ENCODE measurements around the gene DLX1. TPM values are rescaled to one million over a fixed set of nuclear protein-coding genes. Genes with fewer than 3 reads are reported as not detected.

DLX1 gene
- total RNA-seq, 1 experiment from 2014 or later = 0.77 TPM

DNA sequence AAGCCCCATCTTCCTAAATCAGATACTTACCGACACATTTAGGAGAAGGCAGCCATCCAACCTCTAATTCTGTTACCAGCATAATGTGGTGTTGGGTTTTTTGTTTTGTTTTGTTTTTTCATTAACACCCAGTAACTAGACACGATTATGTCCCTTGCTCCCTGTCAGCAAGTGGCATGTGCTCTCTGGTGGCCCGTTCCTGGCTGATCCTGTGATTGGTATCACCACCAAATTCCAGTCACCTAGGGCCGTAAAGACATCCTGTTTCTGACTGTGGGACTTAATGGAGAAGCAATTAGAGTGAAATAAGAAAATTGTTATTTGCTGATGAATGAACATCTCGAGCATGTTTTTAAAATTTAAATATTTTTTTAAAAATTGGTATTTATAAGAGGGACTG lies 5.9 kb upstream of the DLX1 start:
- intact Hi-C loops (cut with micrococcal nuclease) = no loop called here
- H3K27ac Mint-ChIP-seq (ENCODE audit: low read depth, unreplicated experiment) = no peak overlapping the region
- H3K27me3 Mint-ChIP-seq (ENCODE audit: insufficient read depth, unreplicated experiment) = no peaks in the 10 kb centered on the region
- ChIA-PET POLR2A (no interaction called here), CTCF (no interaction called here)
- no TSS peak for BruUV-seq (replicated peaks)
- TF ChIP-seq, protein P1, sequence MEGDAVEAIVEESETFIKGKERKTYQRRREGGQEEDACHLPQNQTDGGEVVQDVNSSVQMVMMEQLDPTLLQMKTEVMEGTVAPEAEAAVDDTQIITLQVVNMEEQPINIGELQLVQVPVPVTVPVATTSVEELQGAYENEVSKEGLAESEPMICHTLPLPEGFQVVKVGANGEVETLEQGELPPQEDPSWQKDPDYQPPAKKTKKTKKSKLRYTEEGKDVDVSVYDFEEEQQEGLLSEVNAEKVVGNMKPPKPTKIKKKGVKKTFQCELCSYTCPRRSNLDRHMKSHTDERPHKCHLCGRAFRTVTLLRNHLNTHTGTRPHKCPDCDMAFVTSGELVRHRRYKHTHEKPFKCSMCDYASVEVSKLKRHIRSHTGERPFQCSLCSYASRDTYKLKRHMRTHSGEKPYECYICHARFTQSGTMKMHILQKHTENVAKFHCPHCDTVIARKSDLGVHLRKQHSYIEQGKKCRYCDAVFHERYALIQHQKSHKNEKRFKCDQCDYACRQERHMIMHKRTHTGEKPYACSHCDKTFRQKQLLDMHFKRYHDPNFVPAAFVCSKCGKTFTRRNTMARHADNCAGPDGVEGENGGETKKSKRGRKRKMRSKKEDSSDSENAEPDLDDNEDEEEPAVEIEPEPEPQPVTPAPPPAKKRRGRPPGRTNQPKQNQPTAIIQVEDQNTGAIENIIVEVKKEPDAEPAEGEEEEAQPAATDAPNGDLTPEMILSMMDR (IDR thresholded peaks at IDR 0.05; ENCODE audit: unreplicated experiment) = no peak
- no peak overlapping the region for H3K4me3 Mint-ChIP-seq (ENCODE audit: unreplicated experiment)
- H3K36me3 Mint-ChIP-seq (ENCODE audit: insufficient read depth, unreplicated experiment) = no peaks in the 10 kb centered on the region
- no peaks in the 10 kb centered on the region for H3K9me3 Mint-ChIP-seq (ENCODE audit: unreplicated experiment)
- no peak for DNase-seq (ENCODE audit: unreplicated experiment)
- no peaks in the 10 kb centered on the region for H3K4me1 Mint-ChIP-seq (ENCODE audit: insufficient read depth, unreplicated experiment)

DNA sequence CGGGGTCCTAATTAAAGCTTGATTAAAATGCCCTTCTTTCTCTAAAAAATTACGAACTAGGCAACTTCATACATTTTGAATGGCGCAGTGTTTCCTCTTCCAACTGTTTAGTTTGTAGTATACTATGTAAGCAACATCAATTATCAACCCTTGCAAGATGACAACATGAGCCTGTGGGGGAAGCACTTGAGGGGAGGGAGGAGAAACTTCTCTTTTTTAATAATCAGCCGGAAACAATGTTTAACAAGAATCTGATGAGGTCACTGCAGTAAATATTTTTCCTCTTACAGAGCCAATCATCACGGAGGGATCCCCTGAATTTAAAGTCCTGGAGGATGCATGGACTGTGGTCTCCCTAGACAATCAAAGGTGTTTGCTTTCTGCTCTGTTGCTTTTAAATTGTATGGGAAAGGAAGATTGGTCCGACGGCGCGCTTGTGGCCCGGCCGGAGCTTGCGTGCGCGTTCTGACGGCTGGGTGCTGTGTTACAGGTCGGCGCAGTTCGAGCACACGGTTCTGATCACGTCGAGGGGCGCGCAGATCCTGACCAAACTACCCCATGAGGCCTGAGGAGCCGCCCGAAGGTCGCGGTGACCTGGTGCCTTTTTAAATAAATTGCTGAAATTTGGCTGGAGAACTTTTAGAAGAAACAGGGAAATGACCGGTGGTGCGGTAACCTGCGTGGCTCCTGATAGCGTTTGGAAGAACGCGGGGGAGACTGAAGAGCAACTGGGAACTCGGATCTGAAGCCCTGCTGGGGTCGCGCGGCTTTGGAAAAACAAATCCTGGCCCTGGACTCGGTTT lies 5.3 kb upstream of the DLX1 start:
- H3K27me3 Mint-ChIP-seq (ENCODE audit: insufficient read depth, unreplicated experiment) = no peaks in the 10 kb centered on the region
- ChIA-PET CTCF (no interaction called here), POLR2A (no interaction called here)
- intact Hi-C loops (cut with micrococcal nuclease) = no loop called here
- H3K36me3 Mint-ChIP-seq (ENCODE audit: insufficient read depth, unreplicated experiment) = no peaks in the 10 kb centered on the region
- no peaks in the 10 kb centered on the region for H3K4me1 Mint-ChIP-seq (ENCODE audit: insufficient read depth, unreplicated experiment)
- DNase-seq (ENCODE audit: unreplicated experiment) = no peak
- TF ChIP-seq, protein P1 (IDR thresholded peaks at IDR 0.05; ENCODE audit: unreplicated experiment) = no peak
- H3K4me3 Mint-ChIP-seq (ENCODE audit: unreplicated experiment) = no peak overlapping the region
- no TSS peak for BruUV-seq (replicated peaks)
- H3K9me3 Mint-ChIP-seq (ENCODE audit: unreplicated experiment) = no peaks in the 10 kb centered on the region
- H3K27ac Mint-ChIP-seq (ENCODE audit: low read depth, unreplicated experiment) = no peak overlapping the region

GRCh38 chr2:172080641-172081220 lies 4.6 kb upstream of the DLX1 start:
- intact Hi-C loops (cut with micrococcal nuclease) = no loop called here
- TF ChIP-seq, protein P1 (IDR thresholded peaks at IDR 0.05; ENCODE audit: unreplicated experiment) = no peak
- Mint-ChIP-seq H3K27ac (ENCODE audit: low read depth, unreplicated experiment) (no peak overlapping the region), H3K36me3 (ENCODE audit: insufficient read depth, unreplicated experiment) (no peaks in the 10 kb centered on the region), H3K27me3 (ENCODE audit: insufficient read depth, unreplicated experiment) (no peaks in the 10 kb centered on the region), H3K4me1 (ENCODE audit: insufficient read depth, unreplicated experiment) (no peaks in the 10 kb centered on the region), H3K4me3 (ENCODE audit: unreplicated experiment) (no peak overlapping the region), H3K9me3 (ENCODE audit: unreplicated experiment) (no peaks in the 10 kb centered on the region)
- CTCF ChIA-PET = no interaction called here
- POLR2A ChIA-PET = interaction anchor here (1.0 kb wide), 1 partner anchor 18 kb away, joined by 3 read pairs; no protein-coding TSS in a partner anchor
- DNase-seq (ENCODE audit: unreplicated experiment) = no peak
- BruUV-seq (replicated peaks) = no TSS peak

DNA sequence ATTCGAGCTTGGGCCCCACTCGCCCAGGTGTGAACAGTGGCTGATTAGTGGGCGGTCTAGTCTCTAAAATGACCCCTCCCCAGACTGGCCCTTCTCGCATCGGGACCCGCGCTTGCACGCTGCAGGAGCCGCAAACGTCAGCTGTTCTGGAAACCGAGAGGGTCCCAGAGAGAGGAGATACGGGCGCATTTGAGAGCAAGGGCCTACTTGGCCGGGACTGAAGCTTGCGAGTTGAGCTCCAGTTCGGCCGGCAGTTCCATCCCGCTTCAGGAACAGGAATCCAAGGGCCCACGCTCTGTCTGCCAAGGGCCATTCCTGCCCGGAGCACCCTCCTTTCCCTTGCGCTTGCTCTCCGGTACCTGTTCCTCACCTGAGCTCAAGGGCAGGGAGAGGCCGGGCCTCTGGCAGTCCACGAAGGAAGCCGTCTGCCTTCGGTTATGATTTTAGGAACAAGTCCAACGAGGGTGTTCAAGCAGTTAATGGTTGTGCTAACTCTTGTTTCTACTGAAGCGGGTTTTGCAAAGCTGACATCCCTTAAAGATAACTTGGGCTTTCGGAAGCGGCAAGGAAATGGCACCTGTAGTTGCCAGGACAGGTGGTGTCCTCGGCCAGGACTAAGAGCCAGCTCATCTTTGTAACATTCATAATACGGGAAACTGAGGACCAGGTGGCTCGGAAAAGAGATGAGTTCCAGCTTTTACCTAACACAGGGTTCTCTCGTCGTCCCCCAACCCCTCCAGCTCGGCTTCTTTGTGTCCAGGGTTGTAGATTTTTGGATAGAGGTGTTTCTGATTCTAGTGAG lies 3.9 kb upstream of the DLX1 start:
- DNase-seq (ENCODE audit: unreplicated experiment) = no peak
- H3K9me3 Mint-ChIP-seq (ENCODE audit: unreplicated experiment) = no peaks in the 10 kb centered on the region
- no peaks in the 10 kb centered on the region for H3K36me3 Mint-ChIP-seq (ENCODE audit: insufficient read depth, unreplicated experiment)
- ChIA-PET POLR2A (interaction anchor here (1.0 to 1.6 kb wide), 3 partner anchors 14 to 19 kb away, joined by 3 to 7 read pairs (median 3); no protein-coding TSS in a partner anchor), CTCF (interaction anchor here (0.5 to 0.7 kb wide), 2 partner anchors 16 to 310 kb away, joined by 3 read pairs; no protein-coding TSS in a partner anchor)
- no TSS peak for BruUV-seq (replicated peaks)
- no peak overlapping the region for H3K27ac Mint-ChIP-seq (ENCODE audit: low read depth, unreplicated experiment)
- no peaks in the 10 kb centered on the region for H3K27me3 Mint-ChIP-seq (ENCODE audit: insufficient read depth, unreplicated experiment)
- H3K4me3 Mint-ChIP-seq (ENCODE audit: unreplicated experiment) = no peak overlapping the region
- intact Hi-C loops (cut with micrococcal nuclease) = no loop called here
- TF ChIP-seq, protein P1 (IDR thresholded peaks at IDR 0.05; ENCODE audit: unreplicated experiment) = no peak
- H3K4me1 Mint-ChIP-seq (ENCODE audit: insufficient read depth, unreplicated experiment) = no peaks in the 10 kb centered on the region
